ENCODE results near the gene GLUL. TPM values are rescaled to one million over a fixed set of nuclear protein-coding genes. Genes with fewer than 3 reads are reported as not detected.
"Not testable (repeated sequence)": the region's sequence is repeated elsewhere in the genome, so short reads cannot be mapped to it uniquely, and the experiment has no call there.

The GLUL gene
- total and polyA plus RNA-seq, 2 donors: 304 to 1,565 TPM

DNA sequence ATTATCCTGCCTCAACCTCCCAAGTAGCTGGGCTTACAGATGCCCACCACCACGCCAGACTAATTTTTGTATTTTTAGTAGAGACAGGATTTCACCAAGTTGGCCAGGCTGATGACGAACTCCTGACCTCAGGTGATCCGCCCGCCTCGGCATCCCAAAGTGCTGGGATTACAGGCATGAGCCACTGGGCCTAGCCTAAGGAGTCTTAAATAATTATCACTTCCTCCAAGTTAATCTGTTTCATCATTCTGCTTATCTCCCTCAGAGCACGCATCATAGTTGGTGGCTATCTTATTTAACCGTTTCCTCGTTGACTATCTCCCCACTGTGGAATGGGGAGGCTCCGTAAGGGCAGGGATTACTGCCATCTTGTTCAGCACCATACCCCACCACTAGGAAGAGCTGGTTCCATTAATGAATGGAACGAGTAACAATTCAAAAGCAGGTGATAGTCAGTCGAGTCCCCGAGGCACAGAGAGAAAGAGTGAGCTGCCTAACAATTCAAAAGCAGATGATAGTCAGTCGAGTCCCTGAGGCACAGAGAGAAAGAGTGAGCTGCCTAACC is 52.7 kb downstream of the GLUL start:
- Histone ChIP-seq H3K27ac (ENCODE audit: low read depth) (no peak overlapping the region), H3K36me3 (ENCODE audit: insufficient read depth) (no peaks in the 10 kb centered on the region), H3K4me1 (ENCODE audit: insufficient read depth) (peaks cover 2% of the 10 kb centered on the region), H3K4me3 (ENCODE audit: low read depth, low read length) (no peak overlapping the region)
- DNase-seq (ENCODE audit: extremely low spot score): no peak
- 92% methylated on average over 13 of the region's 13 CpGs for WGBS

DNA sequence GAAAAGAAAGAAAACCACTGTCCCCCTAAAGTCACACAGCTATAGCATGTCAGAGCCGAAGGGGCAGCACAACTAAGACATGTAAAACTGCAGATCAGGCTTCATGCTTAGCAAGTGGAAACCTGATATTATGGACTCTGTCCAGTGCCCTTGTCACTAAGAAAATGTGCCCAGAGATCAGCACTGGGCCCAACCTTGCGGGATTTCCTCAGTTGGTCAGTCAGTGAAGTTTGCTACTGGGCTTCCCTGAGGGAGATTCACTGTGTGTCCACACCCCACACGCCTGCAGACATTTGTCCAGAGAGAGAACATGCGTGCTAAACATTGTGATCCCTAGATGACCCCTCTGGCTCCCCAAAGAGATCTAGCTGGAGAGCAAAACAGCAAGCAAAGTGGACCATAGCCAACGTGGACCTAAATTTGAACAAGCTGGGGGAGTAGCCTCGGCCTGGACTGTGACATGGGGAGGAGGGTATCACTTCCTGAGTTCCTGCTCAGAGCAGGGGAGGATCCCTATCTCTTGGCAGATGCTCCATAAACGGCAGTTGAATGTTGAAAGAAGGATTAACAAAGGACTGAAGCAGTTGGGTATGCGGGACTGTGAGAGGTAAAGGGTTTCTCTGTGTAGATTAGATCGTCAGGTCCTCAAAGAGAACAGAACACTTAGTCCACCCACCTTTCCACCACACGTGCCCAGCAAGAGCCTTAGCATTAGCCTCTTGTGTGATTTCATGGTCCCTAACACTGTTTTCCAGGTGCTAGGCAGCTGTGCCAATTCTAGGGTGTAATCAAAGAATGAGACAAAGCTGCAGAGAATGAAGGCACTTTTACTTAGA is 53.6 kb downstream of the GLUL start:
- no peak overlapping the region for H3K4me3 ChIP-seq (ENCODE audit: low read depth, low read length)
- 43% methylated on average over 10 of the region's 10 CpGs for WGBS
- H3K27ac ChIP-seq (ENCODE audit: low read depth): no peak overlapping the region
- no peaks in the 10 kb centered on the region for H3K36me3 ChIP-seq (ENCODE audit: insufficient read depth)
- peaks cover 2% of the 10 kb centered on the region for H3K4me1 ChIP-seq (ENCODE audit: insufficient read depth)
- peak; percentile 28 for DNase-seq (ENCODE audit: extremely low spot score)

GRCh38 chr1:182335771-182336566 is 55.6 kb downstream of the GLUL start:
- no peak overlapping the region for H3K27ac ChIP-seq (ENCODE audit: low read depth)
- H3K36me3 ChIP-seq (ENCODE audit: insufficient read depth): no peaks in the 10 kb centered on the region
- no peak overlapping the region for H3K4me3 ChIP-seq (ENCODE audit: low read depth, low read length)
- WGBS: 77% methylated on average over 16 of the region's 16 CpGs
- peaks cover 2% of the 10 kb centered on the region for H3K4me1 ChIP-seq (ENCODE audit: insufficient read depth)
- no peak for DNase-seq (ENCODE audit: extremely low spot score)

DNA sequence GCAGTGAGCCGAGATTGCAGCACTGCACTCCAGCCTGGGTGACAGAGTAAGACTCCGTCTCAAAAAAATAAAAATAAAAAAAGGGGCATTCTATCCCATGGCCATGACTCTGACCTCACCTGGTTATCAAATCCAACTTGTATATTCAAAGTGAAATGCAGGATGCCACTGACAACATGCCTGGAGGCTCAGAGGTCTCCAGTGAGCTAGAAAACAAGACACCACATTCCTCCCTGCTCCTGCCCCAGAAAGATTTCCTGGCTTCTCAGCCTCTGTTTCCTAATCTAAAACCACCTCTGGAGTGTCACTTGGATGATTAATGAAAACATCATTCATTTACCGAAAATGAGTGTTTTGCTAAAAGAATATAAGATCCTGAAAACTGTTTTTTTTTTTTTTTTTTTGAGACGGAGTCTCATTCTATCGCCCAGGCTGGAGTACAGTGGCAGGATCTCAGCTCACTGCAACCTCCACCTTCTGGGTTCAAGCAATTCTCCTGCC is 58.5 kb downstream of the GLUL start:
- not testable (repeated sequence) for H3K36me3 ChIP-seq (ENCODE audit: insufficient read depth); H3K4me3 ChIP-seq (ENCODE audit: low read depth, low read length); DNase-seq (ENCODE audit: extremely low spot score); H3K27ac ChIP-seq (ENCODE audit: low read depth); H3K4me1 ChIP-seq (ENCODE audit: insufficient read depth)
- WGBS: 95% methylated on average over 5 of the region's 5 CpGs

DNA sequence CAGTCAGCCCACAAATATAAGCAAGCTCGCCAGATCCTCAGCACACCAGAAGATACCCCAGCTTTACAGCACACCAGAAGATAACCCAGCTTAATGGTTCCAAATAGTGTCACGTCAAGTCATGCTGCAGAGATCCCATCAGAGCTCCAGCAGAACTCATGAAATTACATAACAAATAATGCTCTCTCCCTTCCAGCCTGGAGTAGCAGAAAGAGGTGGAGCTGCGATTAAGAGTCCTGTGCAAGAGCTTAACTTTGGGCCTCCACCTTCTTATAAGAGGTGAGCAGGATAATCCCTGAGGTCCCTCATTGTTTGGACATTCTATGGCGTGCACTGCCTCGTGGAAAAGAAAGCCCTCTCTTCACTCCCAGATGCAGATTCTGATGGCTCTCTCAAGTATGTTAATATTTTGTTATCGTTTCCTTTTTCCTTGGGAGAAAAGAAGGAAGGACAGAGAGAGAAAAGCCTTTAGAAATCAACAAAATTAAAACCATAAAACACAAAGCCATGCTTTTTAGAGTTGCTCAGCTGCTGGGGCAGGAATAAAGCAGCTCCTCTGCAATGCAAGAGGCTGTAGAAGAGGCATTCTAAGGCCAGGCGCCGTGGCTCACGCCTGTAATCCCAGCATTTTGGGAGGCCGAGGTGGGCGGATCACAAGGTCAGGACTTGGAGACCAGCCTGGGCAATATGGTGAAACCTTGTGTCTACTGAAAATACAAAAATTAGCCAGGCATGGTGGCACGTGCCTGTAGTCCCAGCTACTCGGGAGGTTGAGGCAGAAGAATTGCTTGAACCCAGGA is 59.1 kb downstream of the GLUL start:
- no peak overlapping the region for H3K4me3 ChIP-seq (ENCODE audit: low read depth, low read length)
- DNase-seq (ENCODE audit: extremely low spot score): no peak
- WGBS: 57% methylated on average over 13 of the region's 13 CpGs
- no peaks in the 10 kb centered on the region for H3K4me1 ChIP-seq (ENCODE audit: insufficient read depth)
- H3K27ac ChIP-seq (ENCODE audit: low read depth): no peak overlapping the region
- H3K36me3 ChIP-seq (ENCODE audit: insufficient read depth): no peaks in the 10 kb centered on the region

Other genes with a start within 250 kb of the GLUL start
- gene TEDDM1, start 8.9 kb upstream of the GLUL start, total RNA-seq: not detected
- not detected for gene TEDDM1, start 8.9 kb upstream of the GLUL start, polyA plus RNA-seq
- gene RGSL1, start 58.4 kb upstream of the GLUL start, total RNA-seq: not detected
- gene RGSL1, start 58.4 kb upstream of the GLUL start, polyA plus RNA-seq: not detected
- 17.2 TPM for gene RNASEL, start 197.5 kb upstream of the GLUL start, total RNA-seq
- 10.7 TPM for gene RNASEL, start 197.5 kb upstream of the GLUL start, polyA plus RNA-seq
- 7.9 TPM for gene RGS16, start 212.6 kb upstream of the GLUL start, total RNA-seq
- 5.9 TPM for gene RGS16, start 212.6 kb upstream of the GLUL start, polyA plus RNA-seq

Data from urinary bladder (tissue), 4 donors.